NT2/D1 (cell line): Measurements from ENCODE around the gene RNF220.

ENCODE experiments used
- DNase-seq: peaks from one replicate; pipeline ENCODE4 v3.0.0-alpha.2; 2011; ENCODE audit warnings: low read depth, low spot score
- H3K27me3 ChIP-seq: 2 replicates; pipeline ENCODE4 v1.6.0; 2011; ENCODE audit warnings: mild to moderate bottlenecking; ENCODE audit not compliant: insufficient read length, insufficient read depth
- H3K36me3 ChIP-seq: 2 replicates; pipeline ENCODE4 v1.6.1; 2011; ENCODE audit warnings: mild to moderate bottlenecking, low read length, mixed read lengths; ENCODE audit not compliant: insufficient read depth, insufficient read length
- H3K4me1 ChIP-seq: 2 replicates; pipeline ENCODE4 v1.5.1; 2011; ENCODE audit not compliant: insufficient read depth, insufficient read length
- H3K4me3 ChIP-seq: 2 replicates; pipeline ENCODE4 v1.5.1; 2011; ENCODE audit warnings: low read depth; ENCODE audit not compliant: insufficient read length
- H3K9ac ChIP-seq: 2 replicates; pipeline ENCODE4 v1.6.0; 2011; ENCODE audit warnings: low read depth; ENCODE audit not compliant: insufficient read length
- H3K9me3 ChIP-seq: 2 replicates; pipeline ENCODE4 v1.5.1; 2011; ENCODE audit warnings: mild to moderate bottlenecking, low read length; ENCODE audit not compliant: insufficient read depth
- SUZ12 ChIP-seq: IDR thresholded peaks from 2 replicates; pipeline ENCODE4 v1.6.1; 2011; ENCODE audit not compliant: insufficient read length, insufficient read depth; ENCODE audit errors: extremely low read depth
- YY1 ChIP-seq: IDR thresholded peaks from 2 replicates; pipeline ENCODE4 v1.6.1; 2011; ENCODE audit not compliant: insufficient read length, insufficient read depth
- ZNF274 ChIP-seq: IDR thresholded peaks from 2 replicates; pipeline ENCODE4 v1.6.1; 2011; ENCODE audit warnings: mild to moderate bottlenecking, low read depth, low read length

Gene RNF220

GRCh38 chr1:44539991-44540730, 135.1 kb downstream of the RNF220 start:
- H3K9ac ChIP-seq, result no peak overlapping the region
- no peak overlapping the region for H3K4me3 ChIP-seq
- no peak for DNase-seq
- H3K9me3 ChIP-seq, result no peaks in the 10 kb centered on the region
- H3K27me3 ChIP-seq, result peaks cover 75% of the 10 kb centered on the region
- no peaks in the 10 kb centered on the region for H3K36me3 ChIP-seq
- TF ChIP-seq SUZ12, result no peak
- TF ChIP-seq YY1, result no peak
- no peak for TF ChIP-seq ZNF274
- peaks cover 25% of the 10 kb centered on the region for H3K4me1 ChIP-seq

- Histone ChIP-seq H3K36me3 (no peaks in the 10 kb centered on the region), H3K27me3 (peaks cover 88% of the 10 kb centered on the region), H3K4me3 (peak overlapping the region; percentile 21), H3K9ac (peak overlapping the region; percentile 65), H3K4me1 (peaks cover 30% of the 10 kb centered on the region), H3K9me3 (no peaks in the 10 kb centered on the region)
- TF ChIP-seq SUZ12, result no peak
- TF ChIP-seq ZNF274, result no peak
- TF ChIP-seq YY1, result no peak
- DNase-seq, result no peak
Measured at GRCh38 chr1:44542420-44543063, 137.5 kb downstream of the RNF220 start.

- TF ChIP-seq YY1 (no peak), ZNF274 (no peak), SUZ12 (no peak)
- Histone ChIP-seq H3K4me1 (peaks cover 30% of the 10 kb centered on the region), H3K9ac (peak overlapping the region; percentile 65), H3K4me3 (peak overlapping the region; percentile 21), H3K36me3 (no peaks in the 10 kb centered on the region), H3K27me3 (peaks cover 88% of the 10 kb centered on the region), H3K9me3 (no peaks in the 10 kb centered on the region)
- DNase-seq, result peak; percentile 99
Measured at GRCh38 chr1:44543064-44543744, 138.1 kb downstream of the RNF220 start.

- H3K27me3 ChIP-seq, result peaks cover 91% of the 10 kb centered on the region
- TF ChIP-seq SUZ12, result no peak
- TF ChIP-seq ZNF274, result no peak
- TF ChIP-seq YY1, result no peak
- no peak overlapping the region for H3K9ac ChIP-seq
- H3K36me3 ChIP-seq, result no peaks in the 10 kb centered on the region
- DNase-seq, result no peak
- H3K4me1 ChIP-seq, result peaks cover 30% of the 10 kb centered on the region
- H3K4me3 ChIP-seq, result peak overlapping the region; percentile 1
- no peaks in the 10 kb centered on the region for H3K9me3 ChIP-seq
Measured at GRCh38 chr1:44543786-44544185, 138.7 kb downstream of the RNF220 start.

- no peaks in the 10 kb centered on the region for H3K9me3 ChIP-seq
- H3K36me3 ChIP-seq, result no peaks in the 10 kb centered on the region
- no peak for DNase-seq
- no peak for TF ChIP-seq SUZ12
- TF ChIP-seq YY1, result no peak
- TF ChIP-seq ZNF274, result no peak
- H3K9ac ChIP-seq, result no peak overlapping the region
- H3K27me3 ChIP-seq, result peaks cover 93% of the 10 kb centered on the region
- peaks cover 30% of the 10 kb centered on the region for H3K4me1 ChIP-seq
- H3K4me3 ChIP-seq, result no peak overlapping the region
Measured at GRCh38 chr1:44544960-44545359, 139.9 kb downstream of the RNF220 start.

- H3K9me3 ChIP-seq, result no peaks in the 10 kb centered on the region
- H3K36me3 ChIP-seq, result no peaks in the 10 kb centered on the region
- DNase-seq, result no peak
- H3K4me1 ChIP-seq, result peaks cover 30% of the 10 kb centered on the region
- H3K27me3 ChIP-seq, result peaks cover 93% of the 10 kb centered on the region
- no peak for TF ChIP-seq SUZ12
- TF ChIP-seq ZNF274, result no peak
- TF ChIP-seq YY1, result no peak
- no peak overlapping the region for H3K9ac ChIP-seq
- H3K4me3 ChIP-seq, result no peak overlapping the region
Measured at GRCh38 chr1:44545961-44546360, 140.9 kb downstream of the RNF220 start.

- DNase-seq, result no peak
- TF ChIP-seq SUZ12 (no peak), YY1 (no peak), ZNF274 (no peak)
- H3K36me3 ChIP-seq, result no peaks in the 10 kb centered on the region
- peaks cover 30% of the 10 kb centered on the region for H3K4me1 ChIP-seq
- no peak overlapping the region for H3K4me3 ChIP-seq
- H3K27me3 ChIP-seq, result peaks cover 88% of the 10 kb centered on the region
- H3K9ac ChIP-seq, result no peak overlapping the region
- H3K9me3 ChIP-seq, result no peaks in the 10 kb centered on the region
Measured at GRCh38 chr1:44546403-44547053, 141.5 kb downstream of the RNF220 start.
